ENCODE data around the gene AK2. TPM values are rescaled to one million over a fixed set of nuclear protein-coding genes. Genes with fewer than 3 reads are reported as not detected.
"Not testable (repeated sequence)": the region's sequence is repeated elsewhere in the genome, so short reads cannot be mapped to it uniquely, and the experiment has no call there.

The AK2 gene
- total and polyA plus RNA-seq, 10 of the 15 experiments (the other 5 are each of a cell fraction or from before 2014, with no cell fraction given) = 52.3 to 500 (median 278) TPM

- in situ Hi-C loops (cut with MboI) (no loop called here), intact Hi-C loops (cut with micrococcal nuclease; ENCODE audit: unreplicated experiment) (no loop called here)
- WGBS (ENCODE audit: insufficient coverage, insufficient replicate concordance, low lambda C conversion rate, missing lambda C conversion rate) = 38% methylated on average over 2 of the region's 2 CpGs
- CTCF ChIA-PET = interaction anchor here (0.7 to 1.9 kb wide), 6 partner anchors 8 to 116 kb away, joined by 3 to 8 read pairs (median 3); no protein-coding TSS in a partner anchor
- no peaks in the 10 kb centered on the region for H3K79me2 ChIP-seq (ENCODE audit: control insufficient read depth, insufficient read depth, low read length)
- POLR2A ChIA-PET = no interaction called here
- H3K36me3 ChIP-seq (ENCODE audit: control insufficient read depth in 2 of 2, insufficient read depth in 2 of 2, low read length in 1 of 2) = no peaks in the 10 kb centered on the region
- SMC1A ChIA-PET (ENCODE audit: uncharacterized antibody, unreplicated experiment) = interaction anchor here (1.0 to 1.2 kb wide), 3 partner anchors 13 to 22 kb away, joined by 3 to 5 read pairs (median 4); no protein-coding TSS in a partner anchor
- H3K4me2 ChIP-seq (ENCODE audit: control insufficient read depth, insufficient read depth) = no peak overlapping the region
- no peak for DNase-seq (ENCODE audit: low read depth, low spot score)
- RAD21 ChIA-PET (ENCODE audit: unreplicated experiment) = interaction anchor here (1.5 kb wide), 2 partner anchors 12 to 112 kb away, joined by 3 read pairs; no protein-coding TSS in a partner anchor
- no peak for FAIRE-seq
- no peak overlapping the region for H3K9ac ChIP-seq (ENCODE audit: control insufficient read depth, insufficient read depth, low read length)
- no peaks in the 10 kb centered on the region for H3K4me1 ChIP-seq (ENCODE audit: control insufficient read depth, insufficient read depth, low read length)
- no peaks in the 10 kb centered on the region for H3K9me3 ChIP-seq (replicated peaks; ENCODE audit: control insufficient read depth, insufficient read depth, low read length)
- TF ChIP-seq ELK1 (IDR thresholded peaks at IDR 0.05; ENCODE audit: low read depth, low read length) (no peak), SUPT20H (IDR thresholded peaks at IDR 0.05; ENCODE audit: borderline replicate concordance, control insufficient read depth, low read depth, low read length) (no peak), USF1 (IDR thresholded peaks at IDR 0.05; ENCODE audit: borderline replicate concordance, extremely low read length, insufficient read depth, low read depth, low read length) (no peak), ATF3 (IDR thresholded peaks at IDR 0.05; ENCODE audit: borderline replicate concordance, extremely low read depth, low read depth, low read length) (no peak), ASH2L (IDR thresholded peaks at IDR 0.05; ENCODE audit: borderline replicate concordance, low read depth) (no peak), SMARCA5 (IDR thresholded peaks at IDR 0.05) (no peak)
- H2AFZ ChIP-seq (ENCODE audit: control insufficient read depth, low read depth, low read length) = no peak overlapping the region
- no TSS peak for BruUV-seq (replicated peaks)
- no peaks in the 10 kb centered on the region for H4K20me1 ChIP-seq (ENCODE audit: control insufficient read depth, insufficient read depth)
- H3K4me3 ChIP-seq = no peak overlapping the region
- ATAC-seq = no peak
- no peaks in the 10 kb centered on the region; a peak in 1 of 4 replicates for H3K27me3 ChIP-seq (replicated peaks in 1 of 2; ENCODE audit: control insufficient read depth in 2 of 2, insufficient read depth in 2 of 2, low read length in 1 of 2)
- no peak overlapping the region for H3K27ac ChIP-seq (ENCODE audit: control insufficient read depth, insufficient read depth)
Measured at GRCh38 chr1:33047290-33047689, 10.6 kb upstream of the AK2 start.

- H3K4me2 ChIP-seq (ENCODE audit: control insufficient read depth, insufficient read depth); H3K27ac ChIP-seq (ENCODE audit: control insufficient read depth, insufficient read depth); H2AFZ ChIP-seq (ENCODE audit: control insufficient read depth, low read depth, low read length); H3K9ac ChIP-seq (ENCODE audit: control insufficient read depth, insufficient read depth, low read length); H3K4me1 ChIP-seq (ENCODE audit: control insufficient read depth, insufficient read depth, low read length); in situ Hi-C loops (cut with MboI); H3K36me3 ChIP-seq (ENCODE audit: control insufficient read depth in 2 of 2, insufficient read depth in 2 of 2, low read length in 1 of 2); FAIRE-seq; H3K9me3 ChIP-seq (replicated peaks; ENCODE audit: control insufficient read depth, insufficient read depth, low read length); H4K20me1 ChIP-seq (ENCODE audit: control insufficient read depth, insufficient read depth); ATAC-seq; H3K79me2 ChIP-seq (ENCODE audit: control insufficient read depth, insufficient read depth, low read length); DNase-seq (ENCODE audit: low read depth, low spot score); H3K27me3 ChIP-seq (replicated peaks in 1 of 2; ENCODE audit: control insufficient read depth in 2 of 2, insufficient read depth in 2 of 2, low read length in 1 of 2); H3K4me3 ChIP-seq; intact Hi-C loops (cut with micrococcal nuclease; ENCODE audit: unreplicated experiment); BruUV-seq (replicated peaks): not testable (repeated sequence)
- ChIA-PET CTCF (interaction anchor here (1.9 kb wide), 1 partner anchor 9 kb away, joined by 8 read pairs; no protein-coding TSS in a partner anchor), SMC1A (ENCODE audit: uncharacterized antibody, unreplicated experiment) (interaction anchor here (0.6 to 0.7 kb wide), 3 partner anchors 83 to 1025 kb away, joined by 3 to 4 read pairs (median 3); no protein-coding TSS in a partner anchor), POLR2A (interaction anchor here (0.5 to 1.0 kb wide), 4 partner anchors 8 to 1245 kb away, joined by 3 to 7 read pairs (median 4); no protein-coding TSS in a partner anchor), RAD21 (ENCODE audit: unreplicated experiment) (interaction anchor here (0.8 kb wide), 2 partner anchors 14 to 83 kb away, joined by 3 read pairs; no protein-coding TSS in a partner anchor)
- 29% methylated on average over 3 of the region's 4 CpGs for WGBS (ENCODE audit: insufficient coverage, insufficient replicate concordance, low lambda C conversion rate, missing lambda C conversion rate)
Measured at GRCh38 chr1:33046234-33046633, 9.6 kb upstream of the AK2 start.
